CD14-positive monocyte (primary cell): ENCODE results near the gene SPRYD4. TPM values are rescaled to one million over a fixed set of nuclear protein-coding genes. Genes with fewer than 3 reads are reported as not detected.
"Not testable (repeated sequence)": the region's sequence is repeated elsewhere in the genome, so short reads cannot be mapped to it uniquely, and the experiment has no call there.

Experiments used
- DNase-seq, 3 donors: peaks; one replicate each; pipeline ENCODE4 v3.0.0-alpha.2; 2011 to 2022
- H2AFZ ChIP-seq: 2 replicates; pipeline ENCODE4 v1.6.0; 2012; ENCODE audit warnings: mild to moderate bottlenecking, low read depth, low read length, inconsistent platforms; ENCODE audit not compliant: insufficient read depth, poor library complexity, severe bottlenecking
- H3K27ac ChIP-seq, 2 donors: 1 replicate in 1 of 2; 2 replicates in 1 of 2; pipeline ENCODE4 v1.5.1; 2012 to 2013; ENCODE audit warnings: low read length in 2 of 2, control low read depth in 1 of 2, inconsistent platforms in 1 of 2, low read depth in 1 of 2, mild to moderate bottlenecking in 1 of 2
- H3K27me3 ChIP-seq, 2 donors: one replicate each; pipeline versions ENCODE4 v1.6.0 to v1.6.1; 2011 to 2013; ENCODE audit warnings: low read length in 2 of 2; ENCODE audit not compliant: control insufficient read depth in 2 of 2, insufficient read depth in 2 of 2
- H3K36me3 ChIP-seq, 2 donors: replicated peaks in 1 of 2; 1 replicate in 1 of 2; 2 replicates in 1 of 2; pipeline versions ENCODE4 v1.5.1 to v1.6.1; 2012 to 2013; ENCODE audit warnings: low read length in 2 of 2, control low read depth in 1 of 2, inconsistent platforms in 1 of 2, mild to moderate bottlenecking in 1 of 2; ENCODE audit not compliant: insufficient read depth in 2 of 2, control insufficient read depth in 1 of 2
- H3K4me1 ChIP-seq, 2 donors: 1 replicate in 1 of 2; 2 replicates in 1 of 2; pipeline versions ENCODE4 v1.5.1 to v1.6.1; 2012 to 2013; ENCODE audit warnings: low read length in 2 of 2, control low read depth in 1 of 2, inconsistent platforms in 1 of 2, mild to moderate bottlenecking in 1 of 2, moderate library complexity in 1 of 2; ENCODE audit not compliant: insufficient read depth in 2 of 2, control insufficient read depth in 1 of 2
- H3K4me2 ChIP-seq: replicated peaks from 2 replicates; pipeline ENCODE3; 2012; ENCODE audit warnings: low read length, moderate library complexity, mild to moderate bottlenecking; ENCODE audit not compliant: poor library complexity, severe bottlenecking; ENCODE audit errors: extremely low read depth
- H3K4me3 ChIP-seq, 3 experiments: fragments of 200-600 bp in 1 of 3; sonication (generic) in 1 of 3; replicated peaks in 1 of 3; 1 replicate in 2 of 3; 2 replicates in 1 of 3; pipeline ENCODE4 v1.5.1; 2011 to 2013; ENCODE audit warnings: low read length in 3 of 3, mild to moderate bottlenecking in 3 of 3, control low read depth in 2 of 3, low read depth in 2 of 3, inconsistent platforms in 1 of 3, moderate library complexity in 1 of 3
- H3K79me2 ChIP-seq: 2 replicates; pipeline ENCODE4 v1.6.0; 2012; ENCODE audit warnings: mild to moderate bottlenecking, control low read depth, inconsistent platforms, low read length, moderate library complexity; ENCODE audit not compliant: insufficient read depth
- H3K9ac ChIP-seq: 2 replicates; pipeline ENCODE4 v1.6.0; 2017; ENCODE audit warnings: low read length, mild to moderate bottlenecking; ENCODE audit not compliant: insufficient read depth, poor library complexity, severe bottlenecking
- H3K9me3 ChIP-seq, 2 donors: replicated peaks in 1 of 2; 1 replicate in 1 of 2; 2 replicates in 1 of 2; pipeline versions ENCODE4 v1.5.1 to v1.6.1; 2012 to 2013; ENCODE audit warnings: low read length in 2 of 2, control low read depth in 1 of 2; ENCODE audit not compliant: control insufficient read depth in 1 of 2, insufficient read depth in 1 of 2
- H4K20me1 ChIP-seq: 2 replicates; pipeline ENCODE4 v1.6.0; 2012; ENCODE audit warnings: mild to moderate bottlenecking, low read length, control low read depth, moderate library complexity; ENCODE audit not compliant: insufficient read depth
- H3K27ac Mint-ChIP-seq, 7 donors: one replicate each; pipeline ENCODE4 v1.8.0; 2020; ENCODE audit warnings: mild to moderate bottlenecking in 7 of 7, mixed read lengths in 7 of 7, moderate library complexity in 6 of 7, inconsistent platforms in 2 of 7
- H3K27me3 Mint-ChIP-seq, 3 donors: one replicate each; pipeline ENCODE4 v1.8.0; 2021 to 2022; ENCODE audit warnings: low read depth in 3 of 3, mild to moderate bottlenecking in 3 of 3, mixed read lengths in 3 of 3, moderate library complexity in 3 of 3, inconsistent platforms in 1 of 3
- H3K36me3 Mint-ChIP-seq, 2 donors: one replicate each; pipeline ENCODE4 v1.8.0; 2020; ENCODE audit warnings: mixed read lengths in 2 of 2, inconsistent platforms in 1 of 2, mild to moderate bottlenecking in 1 of 2
- H3K4me1 Mint-ChIP-seq: one replicate; pipeline ENCODE4 v1.8.0; 2020; ENCODE audit warnings: mild to moderate bottlenecking, mixed read lengths
- H3K4me3 Mint-ChIP-seq, 2 donors: one replicate each; pipeline ENCODE4 v1.8.0; 2020; ENCODE audit warnings: mild to moderate bottlenecking in 2 of 2, mixed read lengths in 2 of 2, moderate library complexity in 1 of 2
- H3K9me3 Mint-ChIP-seq, 7 donors: one replicate each; pipeline ENCODE4 v1.8.0; 2020 to 2022; ENCODE audit warnings: mixed read lengths in 7 of 7, mild to moderate bottlenecking in 6 of 7, moderate library complexity in 6 of 7, inconsistent platforms in 2 of 7
- CTCF ChIP-seq: fragments of 200-600 bp; IDR thresholded peaks from one replicate; pipeline ENCODE4 v1.8.0; 2022; ENCODE audit warnings: antibody characterized with exemption, mild to moderate bottlenecking
- WGBS: methylation state at CpG from one replicate; pipeline ENCODE4 v1.1.5; 2013; ENCODE audit warnings: missing lambda C conversion rate; ENCODE audit not compliant: insufficient coverage; 5-methylcytosine and 5-hydroxymethylcytosine counted together
- intact Hi-C, 2 donors: fragments of 100-400 bp; cut with micrococcal nuclease; formaldehyde crosslinking; loops; one replicate each; pipeline versions ENCODE4 v1.15.0 to v1.15.1; 2023
- polyA plus RNA-seq, 3 donors: library from polyadenylated mRNA; depleted of rRNA in 1 of 3; unstranded in 2 of 3; stranded (reverse) in 1 of 3; fragments of 300-500 nt in 2 of 3; fragments of >200 nt in 1 of 3; fragmentation: Illumina TruSeq in 2 of 3; gene quantifications; 1 replicate in 2 of 3; 2 replicates in 1 of 3; pipeline ENCODE4 v1.2.3, GENCODE V29; 2012 to 2021

The SPRYD4 gene
- polyA plus RNA-seq, 3 donors: 1.3 to 2.1 (median 1.4) TPM

- H3K4me1 ChIP-seq, H3K4me1 Mint-ChIP-seq, H4K20me1 ChIP-seq, H3K4me3 Mint-ChIP-seq, H3K36me3 ChIP-seq, H3K79me2 ChIP-seq, H2AFZ ChIP-seq, DNase-seq, H3K9ac ChIP-seq, H3K4me2 ChIP-seq, H3K4me3 ChIP-seq, H3K27ac Mint-ChIP-seq, H3K36me3 Mint-ChIP-seq, H3K27ac ChIP-seq, intact Hi-C loops: not testable (repeated sequence)
- peaks cover 11 to 30% of the 10 kb centered on the region in 2 donors for H3K27me3 ChIP-seq
- 100% methylated on average over 11 of the region's 15 CpGs for WGBS
- H3K9me3 ChIP-seq: peaks cover 2 to 14% of the 10 kb centered on the region in 2 donors
- Mint-ChIP-seq H3K27me3 (peaks cover 27 to 38% (median 30%) of the 10 kb centered on the region in 3 donors), H3K9me3 (peaks cover 0 to 17% (median 11%) of the 10 kb centered on the region in 7 donors)
Observed at GRCh38 chr12:56494106-56494415, 25.7 kb downstream of the SPRYD4 start.

GRCh38 chr12:56494481-56494880 is 26.1 kb downstream of the SPRYD4 start:
- 95% methylated on average over 25 of the region's 27 CpGs for WGBS
- H3K4me1 Mint-ChIP-seq: not testable (repeated sequence)

GRCh38 chr12:56496704-56497103 is 28.3 kb downstream of the SPRYD4 start:
- H3K4me1 Mint-ChIP-seq, H3K9ac ChIP-seq, H3K4me3 ChIP-seq, H3K27ac ChIP-seq, H3K4me1 ChIP-seq, H3K27ac Mint-ChIP-seq, H3K27me3 ChIP-seq, H3K79me2 ChIP-seq, H3K36me3 ChIP-seq, intact Hi-C loops, H3K36me3 Mint-ChIP-seq, H4K20me1 ChIP-seq: not testable (repeated sequence)
- Histone ChIP-seq H3K9me3 (peaks cover 0 to 14% of the 10 kb centered on the region in 2 donors), H2AFZ (peak overlapping the region; percentile 56), H3K4me2 (peak overlapping the region; percentile 15)
- DNase-seq: peak in 2 of 3 donors; percentile 27
- WGBS: no CpG with 5 or more reads among the region's 17 CpGs
- Mint-ChIP-seq H3K9me3 (peaks cover 0 to 13% (median 8%) of the 10 kb centered on the region in 7 donors), H3K27me3 (peaks cover 4 to 12% (median 10%) of the 10 kb centered on the region in 3 donors), H3K4me3 (peak overlapping the region; percentile 61 to 65)
- peak; percentile 43 for TF ChIP-seq CTCF

More at GRCh38 chr12:56494481-56494880, 26.1 kb downstream of the SPRYD4 start:
- H3K4me2 ChIP-seq, H3K79me2 ChIP-seq, H3K4me1 ChIP-seq, H3K9ac ChIP-seq, H3K27ac Mint-ChIP-seq, H3K36me3 Mint-ChIP-seq, H4K20me1 ChIP-seq, H3K27ac ChIP-seq, H3K4me3 ChIP-seq, H3K36me3 ChIP-seq, H3K4me3 Mint-ChIP-seq, H2AFZ ChIP-seq, DNase-seq, intact Hi-C loops: not testable (repeated sequence)
- Histone ChIP-seq H3K27me3 (peaks cover 7 to 26% of the 10 kb centered on the region in 2 donors), H3K9me3 (peaks cover 0 to 14% of the 10 kb centered on the region in 2 donors)
- Mint-ChIP-seq H3K27me3 (peaks cover 23 to 33% (median 26%) of the 10 kb centered on the region in 3 donors), H3K9me3 (peaks cover 0 to 13% (median 8%) of the 10 kb centered on the region in 7 donors)

GRCh38 chr12:56498126-56498902 is 29.9 kb downstream of the SPRYD4 start:
- H3K27me3 ChIP-seq, H4K20me1 ChIP-seq, H3K27ac ChIP-seq, H3K79me2 ChIP-seq, H3K9ac ChIP-seq, H3K4me1 ChIP-seq, DNase-seq, H3K27ac Mint-ChIP-seq, H3K4me3 Mint-ChIP-seq, H3K4me2 ChIP-seq, H3K4me3 ChIP-seq, H3K4me1 Mint-ChIP-seq, H3K27me3 Mint-ChIP-seq, H2AFZ ChIP-seq, intact Hi-C loops, H3K36me3 ChIP-seq, H3K36me3 Mint-ChIP-seq: not testable (repeated sequence)
- peaks cover 0 to 10% (median 8%) of the 10 kb centered on the region in 7 donors for H3K9me3 Mint-ChIP-seq
- peaks cover 0 to 14% of the 10 kb centered on the region in 2 donors for H3K9me3 ChIP-seq
- WGBS: 85% methylated on average over 6 of the region's 14 CpGs
